C4-2B (cell line): ENCODE measurements around the gene DAZL.

Experiments
- H3K27ac ChIP-seq: fragments of 450-650 bp; 2 replicates; pipeline ENCODE4 v1.5.1; 2017
- CTCF ChIP-seq: fragments of 450-650 bp; conservative IDR thresholded peaks from 2 replicates; pipeline ENCODE4 v1.5.1; 2017; ENCODE audit warnings: mild to moderate bottlenecking
- ZFX ChIP-seq: fragments of 450-650 bp; IDR thresholded peaks from 2 replicates; pipeline ENCODE4 v1.6.1; 2017

DAZL gene

GRCh38 chr3:16589867-16590624 is 15.2 kb downstream of the DAZL start:
- TF ChIP-seq ZFX (no peak), CTCF (no peak)
- H3K27ac ChIP-seq = no peak overlapping the region

- TF ChIP-seq CTCF = no peak
- no peak for TF ChIP-seq ZFX
- H3K27ac ChIP-seq = no peak overlapping the region
Observed at GRCh38 chr3:16589120-16589519, 16.1 kb downstream of the DAZL start.

- no peak overlapping the region for H3K27ac ChIP-seq
- TF ChIP-seq CTCF (no peak), ZFX (no peak)
Observed at GRCh38 chr3:16587681-16588060, 17.6 kb downstream of the DAZL start.

GRCh38 chr3:16587047-16587680 is 18.1 kb downstream of the DAZL start:
- TF ChIP-seq ZFX (no peak), CTCF (no peak)
- H3K27ac ChIP-seq = no peak overlapping the region

GRCh38 chr3:16584880-16585279 is 20.3 kb downstream of the DAZL start:
- no peak overlapping the region for H3K27ac ChIP-seq
- TF ChIP-seq CTCF (no peak), ZFX (no peak)

GRCh38 chr3:16583551-16583950 is 21.7 kb downstream of the DAZL start:
- H3K27ac ChIP-seq = no peak overlapping the region

More at GRCh38 chr3:16583551-16583950, 21.7 kb downstream of the DAZL start:
- TF ChIP-seq CTCF (no peak), ZFX (no peak)
